Activated effector memory CD4-positive, alpha-beta T cell treated with Interleukin-2 at 50 U/mL for 16 hours (primary cell): Measurements from ENCODE around the gene TPCN2.
A peak's percentile ranks its signal among the peaks of the same experiment; 100 is the strongest.

Experiments used
- DNase-seq: peaks from one replicate; pipeline ENCODE4 v3.0.0-alpha.2; 2020

The TPCN2 gene

GRCh38 chr11:69010964-69011623 is 37.6 kb upstream of the TPCN2 start:
- peak; percentile 13 for DNase-seq

GRCh38 chr11:69011624-69012091 is 37.1 kb upstream of the TPCN2 start:
- DNase-seq: no peak

DNA sequence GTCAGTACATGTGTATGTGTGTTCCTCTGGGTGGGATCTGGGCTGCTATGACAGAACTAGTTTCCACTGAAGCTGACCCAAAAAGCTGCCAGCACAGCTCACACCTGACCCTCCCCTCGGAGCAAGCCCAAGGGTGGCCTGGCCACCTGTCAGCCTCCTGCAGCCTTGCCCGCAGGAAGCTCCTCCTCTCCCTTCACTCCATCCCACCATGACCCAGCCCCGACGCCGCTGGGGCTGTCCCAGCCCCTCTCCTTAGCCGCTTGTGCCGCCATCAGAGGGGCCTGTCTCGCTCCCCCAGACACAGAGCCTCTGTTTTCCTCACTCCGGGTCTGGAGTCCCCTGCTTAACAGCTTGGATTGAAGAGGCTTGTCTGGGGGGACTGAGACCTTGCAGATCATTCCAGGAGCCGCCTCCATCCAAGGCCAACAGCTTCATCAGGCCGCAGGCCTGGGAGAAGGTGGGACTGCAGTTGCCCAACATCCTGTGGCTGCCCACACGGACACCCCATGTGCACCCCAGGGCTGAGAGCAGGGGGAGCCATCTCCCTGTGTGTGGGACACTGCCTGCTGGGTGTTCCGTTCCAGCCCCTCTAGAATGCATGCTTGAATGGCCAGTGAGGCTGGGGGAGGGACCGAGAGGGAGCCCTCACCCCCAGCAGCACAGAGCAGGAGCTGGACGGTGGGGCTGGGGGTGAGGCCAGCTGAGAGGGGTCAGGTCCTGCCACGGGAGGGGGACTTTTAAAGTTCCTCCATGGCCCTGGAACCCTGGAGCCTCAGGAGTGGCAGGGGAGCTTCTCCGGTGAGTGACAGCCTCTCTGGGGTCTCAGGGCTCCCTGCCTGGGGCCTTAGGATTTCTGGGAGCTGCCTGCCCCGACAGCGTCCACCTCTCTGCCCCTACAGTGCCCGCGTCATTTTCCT is 36.4 kb upstream of the TPCN2 start:
- no peak for DNase-seq

DNA sequence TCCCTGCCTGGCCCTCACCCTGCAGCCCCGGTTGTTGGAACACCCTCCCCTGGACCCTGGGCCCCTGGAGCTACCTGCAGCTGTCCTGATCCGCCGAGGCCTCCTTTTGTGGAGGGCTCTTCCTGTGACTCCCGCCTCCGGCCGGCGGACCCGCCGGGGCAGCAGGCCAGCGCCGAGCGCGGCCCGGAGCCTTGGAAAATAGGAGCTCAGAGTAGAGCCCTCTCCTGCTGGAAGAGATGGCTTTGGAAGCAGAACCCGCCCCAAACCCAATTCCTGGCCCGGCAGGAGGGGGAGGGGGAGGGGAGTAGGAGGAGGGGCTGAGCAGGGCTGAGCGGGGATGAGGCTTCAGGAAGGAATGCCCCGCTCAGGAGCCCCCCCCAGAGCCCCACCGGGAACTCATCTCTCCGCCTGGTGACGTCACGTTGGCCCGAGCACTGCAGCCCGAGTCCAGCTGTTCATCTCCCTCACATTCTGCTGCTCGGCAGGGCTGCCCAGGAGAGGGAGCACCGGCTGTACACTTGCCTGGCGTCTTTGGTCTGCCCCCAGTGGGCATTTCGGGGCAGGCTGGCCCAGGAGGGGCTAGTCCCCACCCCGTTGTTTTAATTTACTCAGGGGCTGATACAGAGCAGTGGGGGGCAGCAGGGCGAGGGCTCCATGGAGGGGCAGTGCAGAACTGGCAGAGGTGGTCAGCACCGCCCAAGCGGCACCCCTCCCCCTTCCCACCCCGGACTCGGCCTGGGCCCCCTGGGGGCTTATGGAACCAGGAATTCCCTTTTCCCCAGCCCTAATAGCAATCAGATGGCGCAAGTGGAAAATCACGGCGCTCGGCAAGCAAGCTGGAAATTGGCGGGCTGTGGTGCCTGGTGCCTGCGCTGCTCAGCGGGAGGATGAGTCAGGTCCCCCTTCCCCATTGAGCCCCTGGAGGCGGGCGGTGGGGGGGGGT is 35.5 kb upstream of the TPCN2 start, which contains the start of gene MRGPRF:
TSS of gene MRGPRF (minus strand) at position 238 of the 943 bp plus-strand sequence. CDS start 3,345 bp downstream, outside the sequence.
- DNase-seq: no peak

GRCh38 chr11:69014084-69014851 is 34.5 kb upstream of the TPCN2 start:
- DNase-seq: no peak

- no peak for DNase-seq
Measured at GRCh38 chr11:69014898-69015549, 33.7 kb upstream of the TPCN2 start.

DNA sequence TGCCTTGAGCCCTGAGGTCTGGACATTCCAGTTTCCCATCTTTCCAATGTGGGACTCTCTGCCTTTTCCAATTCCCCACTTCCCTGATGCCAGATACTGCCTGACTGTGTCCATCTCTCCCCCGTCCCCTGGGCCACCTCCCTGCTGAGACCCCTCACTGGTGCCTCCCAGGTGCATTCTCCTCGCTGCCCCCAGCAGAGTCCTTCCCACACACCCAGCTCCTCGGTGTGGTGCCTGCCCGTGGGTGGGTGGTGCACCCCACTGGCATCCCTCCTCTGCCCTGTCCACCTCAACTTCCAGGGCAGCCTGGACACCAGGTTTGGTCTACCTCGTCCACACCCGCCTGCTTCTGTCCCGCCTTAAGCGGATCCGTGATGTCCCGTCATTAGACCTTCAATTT is 30.8 kb upstream of the TPCN2 start:
- DNase-seq: no peak

DNA sequence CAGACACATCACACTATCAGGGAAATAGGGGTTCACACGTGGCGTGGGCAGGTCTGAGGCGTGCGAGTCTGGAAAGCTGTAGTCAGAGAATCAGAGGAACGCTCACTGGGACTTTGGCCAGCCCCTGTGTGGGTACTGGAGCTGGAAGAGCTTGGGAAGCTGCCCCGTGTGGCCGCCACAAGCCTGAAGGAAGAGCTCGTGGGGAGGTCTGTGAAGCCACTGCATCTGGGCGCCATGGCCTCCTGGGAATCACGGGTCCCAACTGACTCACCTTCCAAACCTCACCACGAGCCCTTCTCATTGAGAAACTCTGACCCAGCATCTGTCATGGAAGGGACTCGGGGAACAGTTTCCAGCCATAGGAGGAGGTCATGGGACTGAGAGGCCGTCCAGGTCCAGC is 29.8 kb upstream of the TPCN2 start:
- DNase-seq: no peak

- no peak for DNase-seq
Measured at GRCh38 chr11:69022260-69022659, 26.5 kb upstream of the TPCN2 start.

DNA sequence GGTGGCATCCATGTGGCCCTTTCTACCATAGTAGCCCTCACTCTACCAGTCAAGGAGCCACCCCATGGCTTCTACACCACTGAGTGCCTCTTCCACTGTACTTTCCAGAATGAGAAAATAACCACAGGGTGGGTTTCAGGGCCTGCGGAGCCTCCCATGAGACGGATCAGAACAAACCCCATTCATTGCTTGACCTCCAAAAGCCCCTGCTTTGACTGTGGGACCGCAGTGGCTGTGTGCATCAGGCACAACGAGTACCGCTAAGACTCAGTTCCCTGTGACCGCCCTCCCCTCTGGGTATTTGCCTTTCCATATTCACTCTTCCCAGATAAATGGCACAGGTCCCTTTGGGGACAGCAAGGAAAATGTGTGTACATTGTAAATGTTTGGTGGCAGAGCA is 24.2 kb upstream of the TPCN2 start:
- DNase-seq: no peak

DNA sequence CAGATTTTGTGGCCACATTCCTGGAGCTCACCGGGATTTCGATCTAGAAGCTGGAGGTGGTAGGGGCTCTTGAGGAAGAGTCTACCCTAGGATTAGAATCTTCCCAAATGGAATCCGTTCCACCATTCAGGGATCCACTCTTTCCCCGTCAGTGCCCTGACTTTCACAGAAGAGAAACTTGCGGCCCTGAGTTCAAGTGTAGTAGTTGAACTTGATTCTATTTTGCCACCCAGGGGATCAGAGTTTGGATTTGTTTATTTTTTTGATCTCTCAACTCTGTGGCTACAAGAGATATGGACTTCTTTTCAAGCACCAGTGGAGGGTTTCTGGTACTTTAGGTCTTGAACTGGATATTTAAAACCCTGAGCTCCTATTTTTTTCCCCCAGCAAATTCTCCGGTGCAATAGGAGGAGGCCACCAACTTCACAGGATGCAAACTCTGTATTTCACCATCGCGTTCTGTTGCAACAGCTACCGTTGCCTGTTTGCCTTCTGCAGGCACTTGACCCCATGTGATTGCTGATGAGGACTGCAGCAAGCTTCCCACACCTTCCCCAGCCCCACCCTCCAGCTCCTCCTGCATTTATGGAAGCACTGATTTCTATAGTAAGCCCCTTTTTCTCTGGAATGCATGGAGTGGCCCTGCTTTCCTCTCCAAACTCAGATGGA is 20.9 kb upstream of the TPCN2 start:
- DNase-seq: no peak

DNA sequence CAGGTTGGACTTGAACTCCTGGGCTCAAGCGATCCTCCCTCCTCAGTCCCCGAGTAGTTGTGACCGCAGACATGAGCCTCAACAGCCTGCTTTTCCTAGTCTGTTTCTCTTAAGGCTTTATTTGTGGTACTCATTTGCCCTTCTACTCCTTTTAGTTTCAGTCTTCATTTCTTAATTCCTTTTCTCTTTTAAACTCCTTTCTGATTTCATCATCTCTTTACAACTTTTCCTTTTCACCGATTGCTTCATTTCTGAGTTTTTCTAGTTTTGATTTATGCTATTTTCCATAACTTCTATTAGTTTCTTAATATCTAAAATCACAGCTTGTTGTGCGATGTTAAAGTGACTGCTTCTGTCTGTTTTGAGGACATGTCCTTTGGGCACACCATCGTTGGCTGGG is 18.4 kb upstream of the TPCN2 start:
- no peak for DNase-seq

DNA sequence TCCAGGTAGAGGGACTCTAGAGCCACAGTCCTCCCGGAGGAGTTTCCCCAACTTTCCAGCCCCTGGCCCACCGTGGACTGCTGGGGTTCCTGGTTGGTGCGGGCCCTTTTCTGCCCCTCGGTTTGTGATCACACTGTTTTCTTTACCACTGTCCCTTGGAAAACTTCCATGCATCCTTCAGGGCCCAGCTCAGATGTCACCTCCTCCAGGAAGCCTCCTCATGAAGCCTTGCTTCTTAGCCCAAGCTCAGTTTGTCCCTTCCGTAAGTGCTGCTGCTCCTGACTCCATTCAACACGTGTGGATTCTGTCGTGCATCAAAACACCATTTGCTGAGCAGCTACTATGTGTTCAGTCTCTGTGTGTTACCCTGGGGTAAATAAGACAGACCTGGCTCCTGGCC is 15.9 kb upstream of the TPCN2 start:
- no peak for DNase-seq

DNA sequence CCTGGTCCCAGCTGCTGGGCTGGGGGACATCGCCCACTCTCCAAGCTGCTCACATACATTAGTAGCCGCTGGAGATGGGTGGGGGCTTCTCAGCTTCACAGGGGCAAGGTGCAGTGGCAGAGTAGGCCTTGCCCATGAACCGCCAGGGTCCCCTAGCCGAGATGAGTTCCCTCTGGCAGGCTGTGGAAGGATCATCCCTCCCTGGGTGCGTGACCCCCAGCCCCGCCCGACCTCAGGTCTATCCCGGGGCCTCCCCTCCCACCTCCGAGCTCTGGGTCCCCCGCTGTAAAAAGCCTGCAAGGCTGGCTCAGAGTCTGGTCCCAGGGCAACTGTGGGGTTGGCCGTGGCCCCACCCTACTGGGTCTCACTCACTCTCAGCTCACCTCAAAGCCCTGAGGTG is 15.3 kb upstream of the TPCN2 start:
- DNase-seq: no peak

DNA sequence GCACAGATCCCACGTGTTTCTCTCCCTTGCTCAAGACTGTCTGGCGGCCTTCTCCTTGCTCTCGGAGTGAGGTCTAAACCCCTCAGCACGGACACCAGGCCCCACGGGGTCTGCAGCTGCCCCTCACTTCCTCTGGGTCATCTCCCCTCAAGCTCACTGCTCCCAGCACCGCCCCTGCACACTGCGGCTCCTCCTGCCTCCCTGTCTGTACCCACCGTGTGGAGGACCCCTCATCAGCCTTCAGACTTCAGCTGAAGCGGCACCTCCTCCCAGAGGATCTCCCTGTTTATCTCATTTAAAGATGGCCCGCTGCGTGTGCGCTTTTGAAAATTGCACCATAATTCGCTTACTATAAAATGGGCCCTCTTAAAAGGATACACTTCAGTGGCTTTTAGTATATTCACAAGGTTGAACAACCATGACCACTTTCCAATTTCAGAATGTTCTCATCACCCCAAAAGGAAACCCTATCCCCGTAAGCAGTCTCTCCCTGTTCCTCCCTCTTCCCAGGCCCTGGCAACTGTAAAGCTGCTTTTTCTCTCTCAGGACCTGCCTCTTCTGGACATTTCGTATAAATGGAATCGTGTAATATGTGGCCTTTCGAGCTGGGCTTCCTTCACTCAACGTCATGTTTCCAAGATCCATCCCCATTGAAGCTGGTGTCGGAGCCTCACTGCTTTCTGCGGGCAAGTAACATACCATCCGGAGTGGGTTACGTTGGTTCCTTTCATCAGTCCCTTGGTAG is 14.4 kb upstream of the TPCN2 start:
- no peak for DNase-seq

DNA sequence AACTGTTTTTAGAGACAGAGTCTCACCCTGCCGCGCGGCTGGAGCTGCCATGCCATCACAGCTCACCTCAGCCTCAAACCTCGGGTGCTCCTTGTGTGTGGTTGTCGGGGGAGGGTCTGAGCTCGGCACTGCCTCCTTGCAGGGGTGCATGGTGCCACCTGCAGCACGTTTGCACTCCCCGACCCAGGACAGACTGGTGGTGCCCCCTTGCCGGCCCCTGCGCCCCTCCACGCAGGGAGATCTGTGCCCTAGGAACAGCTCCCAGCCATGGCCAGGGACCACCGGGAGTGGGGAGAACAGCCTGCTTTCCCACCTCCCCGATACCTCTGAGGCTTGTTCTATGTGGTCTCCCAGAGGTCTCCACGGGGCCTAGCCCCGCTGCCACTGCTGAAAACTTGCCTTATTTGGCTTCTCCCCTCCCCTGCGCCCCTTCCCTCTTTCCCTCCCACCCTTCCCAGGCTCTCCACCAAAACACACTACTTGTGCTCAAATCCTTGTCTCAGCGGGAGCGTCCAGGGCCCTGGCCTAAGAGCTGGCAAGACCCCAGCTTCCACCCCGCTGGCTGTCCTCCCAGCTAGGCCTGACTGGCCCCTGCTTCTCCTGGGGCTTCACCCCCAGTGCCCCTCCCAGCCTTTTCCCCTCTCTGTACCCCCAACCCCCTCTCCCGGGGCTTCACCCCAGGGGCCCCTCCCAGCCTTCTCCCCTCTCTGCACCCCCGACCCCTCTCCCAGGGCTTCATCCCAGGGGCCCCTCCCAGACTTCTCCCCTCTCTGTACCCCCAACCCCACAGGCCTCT is 13.4 kb upstream of the TPCN2 start:
- DNase-seq: no peak

DNA sequence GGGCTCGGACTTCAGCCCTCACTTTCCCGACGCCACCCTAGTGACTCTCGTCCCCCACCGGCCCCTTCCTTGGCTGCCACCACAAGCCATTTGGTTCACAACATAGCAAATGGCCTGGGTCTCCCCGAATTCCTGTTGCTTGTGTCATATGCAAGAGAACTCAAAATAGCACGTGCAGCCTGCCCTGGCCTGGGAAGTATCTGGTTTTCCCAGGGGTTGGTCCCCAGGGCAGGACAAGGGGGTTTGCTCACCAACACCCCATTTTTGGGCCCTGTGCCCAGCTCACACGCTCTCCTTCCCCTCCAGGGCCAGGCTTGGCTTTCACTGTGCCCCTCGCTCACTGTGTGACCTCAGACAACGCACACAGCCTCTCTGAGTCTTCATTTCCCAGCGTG is 12.8 kb upstream of the TPCN2 start:
- DNase-seq: no peak

- DNase-seq: no peak
Measured at GRCh38 chr11:69037074-69037473, 11.7 kb upstream of the TPCN2 start.

DNA sequence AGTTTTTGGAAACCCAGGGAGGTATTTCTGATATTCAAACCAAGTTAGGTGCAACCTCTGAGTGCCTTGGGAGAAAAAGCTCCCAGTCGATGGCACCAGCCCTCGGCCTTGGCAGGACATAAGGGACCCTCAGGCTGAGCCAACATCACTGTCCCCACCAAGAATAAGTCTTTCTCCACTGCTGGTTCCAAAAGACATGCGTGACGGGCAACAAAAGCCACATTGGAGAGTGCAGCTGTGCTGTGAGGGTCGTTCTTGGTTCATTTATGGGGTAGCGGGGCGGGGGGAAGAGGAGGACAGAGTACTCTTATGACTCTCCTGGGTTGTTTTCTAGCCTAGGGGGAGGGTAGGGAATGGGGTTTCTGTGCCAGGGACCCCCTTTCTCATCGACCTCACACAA is 11.2 kb upstream of the TPCN2 start:
- no peak for DNase-seq
